NK-92 (cell line): Measurements from ENCODE around the gene PRSS21.

ENCODE experiments used
- DNase-seq: peaks from one replicate; lab custom pipeline; 2025; ENCODE audit not compliant: unreplicated experiment; lab: John Stamatoyannopoulos, UW

The PRSS21 gene

GRCh38 chr16:2825049-2825742, 8.2 kb downstream of the PRSS21 start:
- DNase-seq, result no peak

- no peak for DNase-seq
Measured at GRCh38 chr16:2825906-2826305, 8.9 kb downstream of the PRSS21 start.

DNA sequence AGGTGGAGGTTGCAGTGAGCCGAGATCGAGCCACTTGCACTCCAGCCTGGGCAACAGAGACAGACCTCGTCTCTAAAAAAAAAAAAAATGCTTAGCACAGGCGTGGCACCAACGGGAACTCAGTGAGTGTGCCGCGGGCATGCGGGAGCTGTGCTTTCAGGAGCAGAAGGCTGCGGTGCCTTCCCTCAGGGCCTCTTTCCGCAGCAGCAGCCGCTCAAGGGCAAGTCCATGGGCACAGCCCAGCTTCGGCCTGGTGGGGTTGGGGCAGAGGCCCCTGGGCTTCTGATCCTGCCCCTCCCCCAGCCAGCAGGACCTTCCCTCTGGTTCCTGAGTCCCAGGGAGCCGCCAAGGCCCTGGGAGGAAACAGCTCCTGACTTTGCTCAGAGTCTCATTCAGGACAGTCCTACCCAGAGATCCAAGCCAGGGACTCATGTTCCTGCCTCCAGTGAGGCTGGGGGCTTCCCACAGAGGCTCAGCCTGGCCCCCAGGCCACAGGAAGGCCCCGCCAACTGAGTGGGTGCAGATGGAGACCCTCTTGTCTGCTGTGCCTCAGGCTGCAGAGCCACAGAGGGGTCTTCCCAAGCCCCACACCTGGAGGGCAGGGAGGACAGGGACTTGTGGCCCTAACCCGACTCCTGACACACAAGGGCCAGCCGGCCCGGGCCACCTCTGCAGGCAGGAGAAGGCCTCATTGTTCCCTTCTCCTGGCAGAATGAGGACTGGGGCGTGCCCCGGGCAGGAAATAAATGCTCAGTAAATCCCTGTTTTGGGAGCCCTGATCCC, 9.7 kb downstream of the PRSS21 start:
- no peak for DNase-seq

- no peak for DNase-seq
Measured at GRCh38 chr16:2827374-2827791, 10.3 kb downstream of the PRSS21 start.

DNA sequence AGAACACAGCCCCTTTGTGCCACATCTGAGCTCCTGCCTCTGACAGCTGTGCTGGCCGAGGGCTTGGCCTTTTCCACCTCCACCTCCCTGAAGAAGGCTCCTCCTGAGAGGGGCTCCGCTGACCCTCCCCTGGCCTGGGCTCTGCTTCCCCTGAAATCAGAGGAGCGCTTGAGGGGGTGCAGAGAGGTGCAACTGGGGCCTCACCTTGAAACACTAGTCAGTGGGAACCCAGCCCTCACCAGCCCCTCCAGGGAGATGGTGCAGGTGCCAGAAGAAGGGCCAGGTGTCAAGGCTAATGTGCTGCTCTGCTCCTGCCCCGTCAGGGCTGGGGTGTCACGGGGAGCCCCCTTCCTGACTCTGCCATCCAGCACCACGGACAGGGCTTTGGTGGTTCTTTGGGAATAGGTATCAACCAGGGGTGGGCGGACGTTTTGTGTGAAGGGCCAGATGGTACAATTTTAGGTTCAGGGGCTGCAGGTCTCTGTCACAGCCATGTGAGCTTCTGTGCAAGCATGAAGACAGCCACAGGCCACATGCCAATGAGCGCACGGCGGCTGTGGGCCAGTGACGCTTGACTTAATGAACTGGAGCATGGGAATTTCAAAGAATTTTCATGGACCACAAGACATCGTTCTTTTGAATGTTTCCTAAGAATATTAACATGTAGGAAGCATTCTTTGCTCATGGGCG, 10.9 kb downstream of the PRSS21 start:
- DNase-seq, result no peak

DNA sequence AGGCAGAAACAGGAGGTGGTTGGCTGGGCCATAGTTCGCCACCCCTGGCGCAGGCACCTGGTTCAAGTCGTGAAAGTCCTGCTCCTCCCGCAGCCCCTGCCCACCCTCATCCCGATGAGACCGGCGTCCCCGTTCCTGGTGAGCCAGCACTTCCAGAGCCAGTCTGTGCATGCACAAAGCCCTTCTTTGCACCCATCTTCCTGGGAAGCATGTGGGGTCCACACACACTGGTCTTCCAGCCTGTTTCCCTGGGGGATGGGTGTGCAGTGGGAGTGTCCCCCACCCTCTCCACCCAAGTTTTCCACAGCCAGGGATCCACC, 11.4 kb downstream of the PRSS21 start:
- no peak for DNase-seq

DNA sequence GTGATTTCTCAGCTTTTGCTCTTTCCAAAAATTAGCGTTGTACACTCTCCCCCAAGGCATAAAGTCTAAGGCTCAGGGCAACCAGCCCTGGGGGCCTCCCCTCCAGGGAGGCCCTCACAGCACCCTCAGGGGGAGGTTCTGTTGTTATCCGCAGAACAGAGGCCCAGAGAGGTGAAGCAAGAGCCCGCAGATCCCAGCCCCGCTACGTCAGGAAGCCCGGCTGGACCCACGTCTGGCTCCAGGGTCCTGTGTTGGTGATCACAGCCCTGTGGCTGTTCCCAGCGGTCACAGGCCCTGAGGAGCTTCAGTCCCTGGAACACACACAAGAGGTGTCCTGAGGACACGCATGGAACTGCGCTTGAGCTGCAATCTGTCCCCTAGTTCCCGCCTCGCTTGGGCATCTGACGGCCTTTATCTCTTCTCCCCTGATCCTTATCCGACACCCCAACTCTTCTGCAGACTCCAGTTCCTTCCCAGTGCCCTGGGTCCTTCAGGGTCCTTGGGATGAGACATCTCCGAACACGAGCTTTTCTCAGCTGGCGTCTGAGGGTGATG, 11.9 kb downstream of the PRSS21 start:
- no peak for DNase-seq

DNA sequence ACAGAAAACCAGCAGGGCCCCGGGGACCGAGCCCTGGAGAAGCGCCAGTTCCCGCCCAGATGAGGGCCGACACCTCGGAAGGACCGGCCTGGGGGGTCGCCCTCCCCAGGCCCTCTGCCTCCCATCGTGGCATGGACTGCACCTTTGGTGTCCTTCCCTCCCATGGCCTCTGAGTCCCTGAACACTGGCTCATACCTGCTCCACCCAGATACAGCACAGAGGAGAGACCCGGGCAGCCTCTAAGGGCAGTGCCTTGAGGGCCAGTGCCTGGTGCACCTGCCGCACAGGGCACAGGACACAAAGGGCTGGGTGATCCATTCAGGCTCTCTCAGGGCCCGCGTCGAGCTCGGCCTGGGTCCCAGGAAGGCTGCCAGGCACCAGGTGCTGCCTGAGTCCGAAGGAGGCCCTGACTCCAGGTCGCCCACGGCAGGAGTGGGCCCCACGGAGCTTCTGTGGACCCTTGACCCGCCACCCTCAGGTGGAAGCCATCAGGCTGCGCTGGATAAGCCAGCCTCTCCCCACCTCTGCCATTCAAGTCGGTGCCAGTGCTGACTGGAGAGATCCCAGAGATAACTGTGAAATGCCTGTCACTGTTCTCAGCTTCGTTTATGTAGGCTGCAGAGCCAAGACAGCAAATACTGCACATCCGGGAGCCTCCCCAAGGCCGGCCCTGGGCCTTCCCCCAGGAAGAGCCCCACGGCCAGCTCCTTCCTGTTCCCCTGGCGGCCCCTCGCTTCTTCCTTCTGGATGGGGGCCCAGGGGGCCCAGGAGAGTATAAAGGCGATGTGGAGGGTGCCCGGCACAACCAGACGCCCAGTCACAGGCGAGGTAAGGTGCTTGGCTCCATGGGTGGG, 12.7 kb downstream of the PRSS21 start, which contains the start of gene ZG16B:
Gene ZG16B, plus strand, starts transcription at position 803 of the 854 bp plus-strand sequence. CDS start 139 bp downstream, outside the sequence.
- no peak for DNase-seq

- no peak for DNase-seq
Measured at GRCh38 chr16:2830355-2830695, 13.3 kb downstream of the PRSS21 start.

DNA sequence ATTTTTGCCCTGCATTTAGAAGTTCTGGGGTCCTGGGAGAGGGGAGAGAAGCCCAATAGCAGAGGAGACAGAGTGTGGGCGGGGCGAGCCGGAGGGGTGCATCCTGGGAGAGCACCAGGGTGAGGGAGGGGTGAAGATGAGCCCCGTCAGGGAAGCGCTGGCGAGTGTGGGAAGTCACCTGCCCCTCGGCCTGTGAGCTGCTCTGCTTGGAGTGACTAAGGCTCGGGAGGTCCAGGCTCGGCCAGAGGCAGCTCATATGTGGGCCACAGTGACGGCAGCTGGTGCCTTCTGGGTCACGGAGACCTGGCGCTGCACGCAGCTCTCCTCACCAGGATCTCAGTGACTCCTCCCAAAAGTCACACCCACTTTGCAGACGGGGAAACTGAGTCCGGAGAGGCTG, 14.2 kb downstream of the PRSS21 start:
- DNase-seq, result no peak

DNA sequence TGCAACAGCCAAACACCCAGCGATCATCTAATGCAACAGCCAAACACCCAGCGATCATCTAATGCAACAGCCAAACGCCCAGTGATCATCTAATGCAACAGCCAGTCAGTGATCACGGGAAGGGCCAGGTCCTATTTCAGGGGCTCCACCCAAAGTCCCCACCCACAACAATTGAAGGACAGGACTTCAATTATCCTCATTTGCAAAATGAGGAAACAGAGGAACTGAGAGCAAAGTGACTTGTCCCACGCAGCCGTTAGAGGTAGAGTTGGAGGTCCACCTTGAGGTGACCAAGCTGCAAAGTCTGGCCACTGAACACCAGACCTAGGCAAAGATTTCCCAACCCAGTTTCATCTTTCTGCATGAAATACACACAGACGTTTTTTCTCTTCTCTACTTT, 16.7 kb downstream of the PRSS21 start:
- DNase-seq, result no peak

DNA sequence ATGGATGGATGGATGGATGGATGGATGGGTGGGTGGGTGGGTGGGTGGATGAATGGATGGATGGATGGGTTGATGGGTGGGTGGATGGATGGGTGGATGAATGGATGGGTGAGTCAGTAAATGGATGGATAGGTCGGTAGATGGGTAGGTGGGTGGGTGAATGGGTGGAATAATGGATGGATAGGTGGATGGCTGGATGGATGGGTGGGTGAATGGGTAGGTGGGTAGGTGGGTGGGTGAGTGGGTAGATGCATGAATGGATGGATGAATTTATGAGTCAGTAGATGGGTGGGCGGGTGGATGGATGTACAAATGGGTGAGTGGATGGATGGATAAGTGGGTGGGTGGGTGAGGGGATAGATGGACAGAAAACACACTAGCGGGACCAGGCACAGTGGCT, 17.9 kb downstream of the PRSS21 start:
- DNase-seq, result no peak

GRCh38 chr16:2835638-2836493, 18.8 kb downstream of the PRSS21 start:
- no peak for DNase-seq

- no peak for DNase-seq
Measured at GRCh38 chr16:2836646-2837508, 19.8 kb downstream of the PRSS21 start.

DNA sequence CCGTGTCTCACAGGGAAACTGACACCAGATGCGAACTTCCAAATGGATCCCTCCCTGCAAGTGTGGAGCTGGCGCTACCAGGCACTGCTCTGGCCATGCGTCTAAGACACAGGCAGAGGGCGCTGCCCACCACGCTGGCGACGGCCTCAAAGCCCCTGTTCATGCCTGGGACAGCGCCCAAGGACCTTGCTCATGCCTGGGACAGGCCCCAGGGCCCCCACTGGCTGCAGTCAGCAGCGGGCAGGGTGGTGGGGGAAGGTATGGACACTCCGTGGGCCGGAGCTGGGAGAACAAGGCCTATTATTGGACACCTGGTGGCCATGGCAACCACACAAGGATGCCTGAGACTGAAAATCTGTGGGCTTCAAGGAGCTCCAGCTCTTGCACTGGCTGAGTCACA, 21.9 kb downstream of the PRSS21 start:
- no peak for DNase-seq

GRCh38 chr16:2839650-2840450, 22.8 kb downstream of the PRSS21 start:
- DNase-seq, result no peak

DNA sequence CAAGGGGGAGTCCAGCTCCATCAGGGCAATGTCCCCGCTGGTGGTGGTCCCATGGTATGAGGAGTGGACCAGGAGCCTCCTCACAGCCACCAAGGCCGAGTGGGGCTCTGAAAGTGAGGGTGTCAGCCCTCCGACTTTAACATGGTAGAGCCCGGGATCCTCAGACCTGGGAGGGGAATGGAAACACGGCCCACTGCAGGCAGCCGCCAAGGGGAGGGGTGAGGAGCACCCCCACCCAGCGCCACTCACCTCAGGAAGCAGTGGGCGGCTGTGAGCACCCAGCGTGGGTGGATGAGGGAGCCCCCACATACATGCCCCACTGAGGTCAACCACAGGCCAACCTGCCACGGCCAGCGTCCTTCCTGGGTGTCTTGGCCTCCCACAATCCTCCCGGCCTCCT, 23.9 kb downstream of the PRSS21 start:
- no peak for DNase-seq

- DNase-seq, result no peak
Measured at GRCh38 chr16:2841606-2842339, 24.7 kb downstream of the PRSS21 start.
